Erythroblast (primary cell): ENCODE data around the gene PTPRR.
"Not testable (repeated sequence)": the region's sequence is repeated elsewhere in the genome, so short reads cannot be mapped to it uniquely, and the experiment has no call there.

Source experiments
- GATA1 ChIP-seq: IDR thresholded peaks from 2 replicates; pipeline ENCODE4 v1.6.1; 2011; ENCODE audit warnings: low read depth, mild to moderate bottlenecking, control low read depth, low read length, moderate library complexity
- POLR2A ChIP-seq: IDR thresholded peaks from 2 replicates; pipeline ENCODE4 v1.6.1; 2011; ENCODE audit warnings: mild to moderate bottlenecking, low read length

GRCh38 chr12:70807993-70808392, 112.5 kb downstream of the PTPRR start:
- not testable (repeated sequence) for TF ChIP-seq POLR2A, GATA1
